NCI-H146 (cell line): ENCODE results near the gene OR51A7.
"Not testable (repeated sequence)": the region's sequence is repeated elsewhere in the genome, so short reads cannot be mapped to it uniquely, and the experiment has no call there.

ENCODE experiments used
- DNase-seq: peaks from one replicate; lab custom pipeline; 2025; lab: John Stamatoyannopoulos, UW

OR51A7 gene

GRCh38 chr11:4903484-4903883, at the start of gene OR51A7:
Gene OR51A7, plus strand, starts transcription at chr11:4903783. Its CDS starts 3,587 bp downstream, at chr11:4907370.
- no peak for DNase-seq

- not testable (repeated sequence) for DNase-seq
Measured at GRCh38 chr11:4854286-4854685, 49.3 kb upstream of the OR51A7 start.

GRCh38 chr11:4862447-4863236, 40.9 kb upstream of the OR51A7 start:
- DNase-seq = no peak

- DNase-seq = no peak
Measured at GRCh38 chr11:4863876-4864275, 39.7 kb upstream of the OR51A7 start.

- no peak for DNase-seq
Measured at GRCh38 chr11:4865855-4866254, 37.7 kb upstream of the OR51A7 start.

- DNase-seq = no peak
Measured at GRCh38 chr11:4881188-4881587, 22.4 kb upstream of the OR51A7 start.

GRCh38 chr11:4881860-4882500, 21.6 kb upstream of the OR51A7 start, which contains the start of gene OR51T1:
Gene OR51T1, plus strand, starts transcription at chr11:4881900. Its CDS starts 0 bp downstream, at chr11:4881900.
- DNase-seq = peak; percentile 81

- DNase-seq = peak; percentile 25
Measured at GRCh38 chr11:4882543-4882942, 21.0 kb upstream of the OR51A7 start.

- no peak for DNase-seq
Measured at GRCh38 chr11:4884361-4884760, 19.2 kb upstream of the OR51A7 start.

- no peak for DNase-seq
Measured at GRCh38 chr11:4886186-4886585, 17.4 kb upstream of the OR51A7 start.

- DNase-seq = no peak
Measured at GRCh38 chr11:4887591-4887990, 16.0 kb upstream of the OR51A7 start.

- DNase-seq = no peak
Measured at GRCh38 chr11:4890279-4890678, 13.3 kb upstream of the OR51A7 start.

GRCh38 chr11:4891996-4892640, 11.5 kb upstream of the OR51A7 start:
- no peak for DNase-seq

GRCh38 chr11:4916581-4916980, 13.0 kb downstream of the OR51A7 start:
- DNase-seq = no peak

- DNase-seq = no peak
Measured at GRCh38 chr11:4919250-4919649, 15.7 kb downstream of the OR51A7 start, which contains the start of gene OR51G2. Gene OR51G2, minus strand, starts transcription at chr11:4919350. Its CDS starts 3,687 bp downstream, at chr11:4915663.

GRCh38 chr11:4921796-4922195, 18.2 kb downstream of the OR51A7 start:
- DNase-seq = no peak

GRCh38 chr11:4922304-4922703, 18.7 kb downstream of the OR51A7 start:
- no peak for DNase-seq

- no peak for DNase-seq
Measured at GRCh38 chr11:4924239-4924638, 20.7 kb downstream of the OR51A7 start, which contains the start of gene OR51G1. Gene OR51G1, minus strand, starts transcription at chr11:4924339. Its CDS starts 0 bp downstream, at chr11:4924339.

- no peak for DNase-seq
Measured at GRCh38 chr11:4926608-4927007, 23.0 kb downstream of the OR51A7 start.

- no peak for DNase-seq
Measured at GRCh38 chr11:4932751-4933150, 29.2 kb downstream of the OR51A7 start.

GRCh38 chr11:4936745-4937144, 33.2 kb downstream of the OR51A7 start:
- no peak for DNase-seq

- no peak for DNase-seq
Measured at GRCh38 chr11:4947505-4947904, 43.9 kb downstream of the OR51A7 start, which contains the start of gene OR51A4. Gene OR51A4, minus strand, starts transcription at chr11:4947605. Its CDS starts 505 bp downstream, at chr11:4947100.
